ENCODE measurements around the gene MAP3K12.

The MAP3K12 gene

GRCh38 chr12:53508534-53509170, 9.4 kb upstream of the MAP3K12 start:
- DNase-seq: peak; percentile 84

GRCh38 chr12:53507603-53507885, 8.3 kb upstream of the MAP3K12 start:
- DNase-seq: no peak

GRCh38 chr12:53506881-53507602, 7.8 kb upstream of the MAP3K12 start, which contains the start of gene NPFF:
TSS of gene NPFF (minus strand) at chr12:53507484. CDS start at chr12:53507474, 10 bp downstream.
- no peak for DNase-seq

GRCh38 chr12:53506450-53506785, 7.2 kb upstream of the MAP3K12 start:
- DNase-seq: no peak

GRCh38 chr12:53505555-53506449, 6.5 kb upstream of the MAP3K12 start:
- no peak for DNase-seq

GRCh38 chr12:53505086-53505485, 5.8 kb upstream of the MAP3K12 start:
- DNase-seq: no peak

GRCh38 chr12:53504004-53504920, 5.0 kb upstream of the MAP3K12 start:
- DNase-seq: no peak

- DNase-seq: no peak
Observed at GRCh38 chr12:53502983-53503728, 3.9 kb upstream of the MAP3K12 start.

GRCh38 chr12:53502331-53502730, 3.1 kb upstream of the MAP3K12 start:
- DNase-seq: no peak

GRCh38 chr12:53501615-53502181, 2.4 kb upstream of the MAP3K12 start:
- no peak for DNase-seq

- DNase-seq: peak; percentile 89
Observed at GRCh38 chr12:53500776-53501614, 1.7 kb upstream of the MAP3K12 start, which contains the start of gene TARBP2. TSS of gene TARBP2 (plus strand) at chr12:53501283. CDS start at chr12:53501409, 126 bp downstream.

GRCh38 chr12:53500142-53500775, 1.0 kb upstream of the MAP3K12 start:
- no peak for DNase-seq

GRCh38 chr12:53498235-53498630, 1.0 kb downstream of the MAP3K12 start:
- no peak for DNase-seq

- no peak for DNase-seq
Observed at GRCh38 chr12:53497461-53497860, 1.8 kb downstream of the MAP3K12 start.

- no peak for DNase-seq
Observed at GRCh38 chr12:53496752-53497032, 2.6 kb downstream of the MAP3K12 start.

GRCh38 chr12:53495903-53496751, 3.1 kb downstream of the MAP3K12 start:
- DNase-seq: no peak

- DNase-seq: no peak
Observed at GRCh38 chr12:53493610-53494391, 5.5 kb downstream of the MAP3K12 start.

GRCh38 chr12:53492830-53493609, 6.2 kb downstream of the MAP3K12 start:
- peak; percentile 88 for DNase-seq
